ENCODE measurements around the gene JARID2.

DNA sequence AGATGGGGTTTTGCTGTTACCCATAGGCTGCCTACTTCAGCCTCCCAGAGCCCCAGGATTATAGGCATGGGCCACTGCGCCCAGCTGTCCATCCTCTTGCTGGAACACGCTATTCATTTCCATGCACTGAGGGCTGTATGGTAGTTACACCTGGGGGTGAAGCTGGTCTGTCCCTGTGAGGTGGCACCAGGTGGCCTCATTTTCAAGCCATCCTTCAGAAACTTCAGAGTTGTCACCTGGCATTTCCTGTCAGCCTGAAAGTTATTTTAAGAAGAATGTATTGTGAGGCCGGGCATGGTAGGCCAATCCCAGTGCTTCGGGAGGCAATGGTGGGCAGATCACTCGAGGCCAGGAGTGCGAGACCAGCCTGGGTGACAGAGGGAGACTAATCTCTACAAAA lies 269.4 kb downstream of the JARID2 start:
- TF ChIP-seq CTCF (IDR thresholded peaks at IDR 0.05; ENCODE audit: low read depth, low read length, missing input control) = no peak
- TF ChIP-seq YY1 (IDR thresholded peaks at IDR 0.05) = no peak
- TF ChIP-seq HNF4G (IDR thresholded peaks at IDR 0.05) = no peak

All from liver (tissue), 3 donors.